ENCODE results near the gene PPP1R14B. TPM values are rescaled to one million over a fixed set of nuclear protein-coding genes. Genes with fewer than 3 reads are reported as not detected.

The PPP1R14B gene
- total and polyA plus RNA-seq, 2 of the 13 experiments (the other 11 are each of a cell fraction or from before 2014, with no cell fraction given): 110 to 148 TPM

- TF ChIP-seq ZGPAT (CRISPR knock-in tag; IDR thresholded peaks at IDR 0.05): no peak
- 0 out of 2 replicates have a peak, but pooled peaks have one; percentile 24 for TF ChIP-seq HNRNPL (IDR thresholded peaks at IDR 0.05; ENCODE audit: low read depth, low read length)
- no peak for TF ChIP-seq PPARG (CRISPR knock-in tag; conservative IDR thresholded peaks at IDR 0.05)
- peak; percentile 36; the same call in 1 of the 2 replicates for TF ChIP-seq ZNF687 (CRISPR knock-in tag; IDR thresholded peaks at IDR 0.05)
- no peak for TF ChIP-seq ZKSCAN1 (IDR thresholded peaks at IDR 0.05; ENCODE audit: low read length)
- no peak for TF ChIP-seq ZNF207 (IDR thresholded peaks at IDR 0.05; ENCODE audit: borderline replicate concordance)
- TF ChIP-seq EZH2 (conservative IDR thresholded peaks at IDR 0.05; ENCODE audit: low read depth, low read length): no peak
- no peak for TF ChIP-seq ZBTB46 (CRISPR knock-in tag; IDR thresholded peaks at IDR 0.05; ENCODE audit: borderline replicate concordance)
- TF ChIP-seq ZBTB7A (CRISPR knock-in tag; IDR thresholded peaks at IDR 0.05): no peak
- no peak for TF ChIP-seq MXI1 (IDR thresholded peaks at IDR 0.05; ENCODE audit: borderline replicate concordance, low read depth, low read length)
- no peak for TF ChIP-seq IRF1 (CRISPR knock-in tag; IDR thresholded peaks at IDR 0.05; ENCODE audit: low read depth)
- no peak for TF ChIP-seq ZNF276 (CRISPR knock-in tag; IDR thresholded peaks at IDR 0.05; ENCODE audit: low read depth)
- TF ChIP-seq ZNF280B (CRISPR knock-in tag; IDR thresholded peaks at IDR 0.05; ENCODE audit: borderline replicate concordance): 0 out of 2 replicates have a peak, but pooled peaks have one; percentile 13
- no peak for TF ChIP-seq ZNF431 (CRISPR knock-in tag; IDR thresholded peaks at IDR 0.05; ENCODE audit: borderline replicate concordance, low read depth)
Observed at GRCh38 chr11:64268025-64268892, 21.5 kb upstream of the PPP1R14B start (continued).

Measured in HepG2 (cell line).